GM10248 (cell line): ENCODE measurements around the gene MMD.
A peak's percentile ranks its signal among the peaks of the same experiment; 100 is the strongest.

ENCODE experiments used
- CTCF ChIA-PET: fragments of 300-600 bp; sonication (Branson Sonifier 250); formaldehyde crosslinking; extraction: SDS; loops from one replicate; lab custom pipeline; 2021; ENCODE audit warnings: antibody characterized with exemption; lab: Yijun Ruan, JAX
- POLR2A ChIA-PET: fragments of 350-650 bp; sonication (Branson Sonifier 250); formaldehyde crosslinking; extraction: SDS; loops from one replicate; lab custom pipeline; 2020; ENCODE audit warnings: antibody characterized with exemption; lab: Yijun Ruan, JAX
- DNase-seq: peaks from one replicate; pipeline ENCODE4 v3.0.0; 2012; ENCODE audit errors: extremely low spot score
- CTCF ChIP-seq: IDR thresholded peaks from 2 replicates; pipeline ENCODE4 v1.5.1; 2012; ENCODE audit warnings: mild to moderate bottlenecking, low read depth; ENCODE audit errors: extremely low read depth, missing control alignments, control extremely low read depth

Gene MMD

GRCh38 chr17:55354010-55354409 is 67.6 kb downstream of the MMD start:
- ChIA-PET POLR2A (no interaction called here), CTCF (interaction anchor here (1.3 to 5.9 kb wide), 5 partner anchors 7 to 361 kb away, joined by 4 to 72 read pairs (median 46); no protein-coding TSS in a partner anchor)
- no peak for TF ChIP-seq CTCF
- no peak for DNase-seq

- POLR2A ChIA-PET = no interaction called here
- DNase-seq = no peak
- TF ChIP-seq CTCF = no peak
- CTCF ChIA-PET = no interaction called here
Observed at GRCh38 chr17:55351226-55351625, 70.4 kb downstream of the MMD start.

GRCh38 chr17:55350825-55351205 is 70.8 kb downstream of the MMD start:
- CTCF ChIA-PET = interaction anchor here (5.1 to 7.5 kb wide), 2 partner anchors 6 to 358 kb away, joined by 70 to 72 read pairs; no protein-coding TSS in a partner anchor

GRCh38 chr17:55348749-55349354 is 72.8 kb downstream of the MMD start:
- POLR2A ChIA-PET = no interaction called here
- TF ChIP-seq CTCF = peak; percentile 77
- CTCF ChIA-PET = interaction anchor here (0.7 to 7.5 kb wide), 20 partner anchors 8 to 375 kb away, joined by 3 to 72 read pairs (median 4); no protein-coding TSS in a partner anchor
- peak; percentile 37 for DNase-seq

More at GRCh38 chr17:55350825-55351205, 70.8 kb downstream of the MMD start:
- POLR2A ChIA-PET = no interaction called here
- no peak for TF ChIP-seq CTCF
- DNase-seq = no peak

GRCh38 chr17:55347341-55347740 is 74.3 kb downstream of the MMD start:
- TF ChIP-seq CTCF = no peak
- ChIA-PET POLR2A (no interaction called here), CTCF (interaction anchor here (1.2 to 7.5 kb wide), 10 partner anchors 10 to 373 kb away, joined by 3 to 72 read pairs (median 6); no protein-coding TSS in a partner anchor)
- no peak for DNase-seq

GRCh38 chr17:55346658-55347057 is 75.0 kb downstream of the MMD start:
- CTCF ChIA-PET = interaction anchor here (1.8 to 7.5 kb wide), 4 partner anchors 9 to 354 kb away, joined by 4 to 72 read pairs (median 42); no protein-coding TSS in a partner anchor
- no peak for TF ChIP-seq CTCF
- POLR2A ChIA-PET = no interaction called here
- DNase-seq = no peak
